CD4-positive, alpha-beta T cell treated with Interleukin-12 subunit alpha and Interleukin-12 subunit beta, for 1 hour (primary cell): ENCODE results near the gene ATG4A.

ENCODE experiments used
- DNase-seq: peaks from one replicate; pipeline ENCODE4 v3.0.0-alpha.2; 2020

Gene ATG4A

GRCh38 chrX:108091264-108091877, at the start of gene ATG4A, which contains the start of gene PSMD10:
ATG4A (plus strand) TSS chrX:108091778; CDS start chrX:108091827, 49 bp downstream.
PSMD10 (minus strand) TSS chrX:108091542; CDS start chrX:108091520, 22 bp downstream.
- DNase-seq, result peak; percentile 90

GRCh38 chrX:108044554-108045256, 46.9 kb upstream of the ATG4A start, which contains the start of gene VSIG1:
VSIG1 (plus strand) TSS chrX:108045065; CDS start chrX:108045131, 66 bp downstream.
- DNase-seq, result no peak

DNA sequence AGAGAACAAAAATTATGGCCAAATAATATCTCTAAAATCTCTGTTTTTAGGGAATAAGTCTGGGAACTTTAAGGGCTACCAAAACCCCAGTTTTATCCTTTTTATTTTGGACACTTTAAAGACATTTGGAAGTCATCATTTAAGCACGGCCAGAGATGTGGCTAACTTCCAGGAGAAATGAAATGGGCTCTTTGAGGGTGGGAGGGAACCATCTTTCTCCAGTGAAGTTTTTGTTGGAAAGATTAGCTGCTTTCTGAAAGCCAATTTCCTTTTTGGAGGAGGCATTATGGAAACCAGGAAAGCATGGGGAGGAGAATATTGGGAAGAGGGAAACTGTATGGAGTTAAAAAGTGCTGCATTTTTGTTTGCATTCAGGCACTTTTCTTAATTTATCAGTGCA, 41.9 kb upstream of the ATG4A start:
- DNase-seq, result no peak

- no peak for DNase-seq
Measured at GRCh38 chrX:108053218-108053617, 38.4 kb upstream of the ATG4A start.

GRCh38 chrX:108055546-108055945, 36.0 kb upstream of the ATG4A start:
- no peak for DNase-seq

DNA sequence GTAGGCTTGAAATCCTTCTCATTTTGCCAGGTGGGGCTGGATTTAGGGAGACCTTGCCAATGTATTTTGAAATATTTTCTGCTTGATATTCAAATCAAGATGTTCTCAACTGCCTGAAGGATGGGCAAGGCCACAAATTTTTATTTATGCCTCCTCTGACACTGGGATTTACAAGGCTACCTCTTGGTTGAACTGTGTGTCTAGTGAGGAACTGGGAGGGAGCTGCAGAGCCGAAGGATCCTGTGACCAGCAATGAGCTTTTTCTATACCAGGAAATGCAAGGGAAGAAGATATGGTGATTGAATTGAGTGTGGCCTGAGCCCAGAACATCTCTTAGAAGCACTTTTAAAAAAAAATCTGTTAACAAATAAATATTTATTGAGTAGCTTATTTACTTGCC, 31.8 kb upstream of the ATG4A start:
- DNase-seq, result no peak

DNA sequence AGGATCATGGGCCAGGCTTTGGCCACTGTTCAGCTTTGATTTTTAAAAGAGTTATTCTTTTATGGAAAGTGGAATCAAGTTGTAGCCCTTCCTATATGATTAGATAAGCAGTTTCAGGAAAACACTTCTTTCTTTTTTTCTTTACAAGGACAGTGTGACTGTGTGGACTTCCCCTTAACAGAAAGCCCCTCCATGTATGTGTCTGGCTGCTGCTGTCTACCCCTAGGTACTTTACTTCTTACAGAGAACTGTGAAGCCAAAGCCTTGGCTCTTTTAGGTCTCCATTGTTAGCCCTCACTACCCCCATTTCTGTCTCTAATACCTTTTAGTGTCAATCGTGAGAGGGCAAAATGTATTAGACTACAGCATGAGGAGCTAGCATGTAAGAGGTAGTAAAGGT, 27.6 kb upstream of the ATG4A start:
- no peak for DNase-seq

- DNase-seq, result no peak
Measured at GRCh38 chrX:108064613-108065012, 27.0 kb upstream of the ATG4A start.

GRCh38 chrX:108068121-108068520, 23.5 kb upstream of the ATG4A start:
- DNase-seq, result no peak

DNA sequence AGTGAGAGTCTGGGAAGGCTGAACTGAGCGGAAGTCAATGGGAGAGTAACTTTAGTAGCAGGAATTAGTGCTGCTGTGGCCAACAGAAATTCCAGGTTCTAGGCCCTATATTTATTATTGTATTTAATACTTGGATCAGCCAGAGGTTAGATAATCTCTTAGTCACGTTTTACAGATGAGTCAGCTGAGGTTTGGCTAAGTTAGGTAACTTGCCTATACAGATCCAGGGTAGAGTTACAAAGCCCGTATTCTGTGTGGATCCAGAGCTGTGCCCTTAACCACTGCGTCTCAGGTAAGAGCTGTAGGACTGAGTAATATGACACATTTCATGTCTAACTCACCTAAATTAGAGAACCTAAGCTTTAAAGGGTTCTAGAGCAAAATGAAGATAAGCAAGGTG, 20.7 kb upstream of the ATG4A start:
- no peak for DNase-seq

- no peak for DNase-seq
Measured at GRCh38 chrX:108071578-108071977, 20.0 kb upstream of the ATG4A start.

GRCh38 chrX:108072746-108073145, 18.8 kb upstream of the ATG4A start:
- DNase-seq, result no peak

GRCh38 chrX:108081110-108081509, 10.5 kb upstream of the ATG4A start:
- DNase-seq, result no peak

DNA sequence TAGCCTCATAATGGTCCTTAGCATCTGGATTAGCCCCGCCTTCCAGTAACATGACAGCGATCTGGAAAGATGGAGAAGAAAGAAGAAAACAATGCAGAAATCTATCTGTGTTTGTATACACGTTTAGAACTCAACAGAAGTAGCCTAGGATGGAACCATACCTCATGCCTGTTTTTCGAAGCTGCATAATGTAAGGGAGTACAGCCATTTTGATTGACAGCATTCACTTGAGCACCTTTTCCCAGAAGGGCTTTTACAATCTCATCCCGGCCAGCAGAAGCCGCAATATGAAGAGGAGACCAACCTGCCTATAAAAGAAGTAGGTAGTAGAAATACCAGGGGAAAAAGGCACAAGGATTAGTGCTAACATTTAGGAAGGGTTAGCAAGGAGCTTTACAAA, 3.8 kb upstream of the ATG4A start:
- no peak for DNase-seq

DNA sequence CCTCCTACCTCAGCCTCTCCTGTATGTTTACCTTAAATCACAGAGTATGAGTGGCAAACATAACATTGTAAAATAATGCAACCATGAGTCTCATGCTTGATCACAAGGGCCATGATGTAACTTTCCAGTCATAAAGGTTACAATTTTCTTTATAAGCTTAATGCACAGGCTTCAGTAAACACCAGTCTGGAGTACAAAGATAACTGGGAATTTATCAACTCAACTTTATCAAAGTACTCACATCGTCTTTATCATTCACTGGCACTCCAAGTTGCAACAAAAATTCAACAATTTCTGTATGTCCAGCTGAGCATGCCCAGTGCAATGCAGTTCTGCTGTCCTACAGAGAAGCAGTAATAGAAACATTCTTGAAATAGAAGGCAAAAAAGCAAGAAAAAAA, 3.1 kb upstream of the ATG4A start:
- DNase-seq, result no peak

GRCh38 chrX:108090491-108091263, 901 bp upstream of the ATG4A start:
- DNase-seq, result no peak

GRCh38 chrX:108091878-108092291, 307 bp downstream of the ATG4A start:
- no peak for DNase-seq

DNA sequence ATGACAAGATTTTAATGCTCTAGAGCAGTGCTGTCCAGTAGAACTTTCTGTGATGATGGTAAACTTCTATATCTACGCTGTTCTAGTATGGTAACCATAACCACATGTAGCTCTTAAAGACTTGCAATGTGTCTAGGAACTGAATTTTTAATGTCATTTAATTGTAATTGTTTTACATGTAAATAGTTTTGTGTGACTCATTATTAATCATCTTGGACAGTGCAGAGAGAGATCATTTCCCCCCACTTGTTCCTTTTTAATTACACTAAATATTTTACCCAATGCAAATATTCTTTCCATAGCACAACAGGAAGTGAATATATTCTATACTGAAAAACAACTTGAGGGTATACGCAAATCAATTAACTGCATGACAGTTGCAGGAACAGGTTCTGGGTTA, 5.8 kb downstream of the ATG4A start:
- DNase-seq, result no peak

- no peak for DNase-seq
Measured at GRCh38 chrX:108105473-108105872, 13.9 kb downstream of the ATG4A start.

DNA sequence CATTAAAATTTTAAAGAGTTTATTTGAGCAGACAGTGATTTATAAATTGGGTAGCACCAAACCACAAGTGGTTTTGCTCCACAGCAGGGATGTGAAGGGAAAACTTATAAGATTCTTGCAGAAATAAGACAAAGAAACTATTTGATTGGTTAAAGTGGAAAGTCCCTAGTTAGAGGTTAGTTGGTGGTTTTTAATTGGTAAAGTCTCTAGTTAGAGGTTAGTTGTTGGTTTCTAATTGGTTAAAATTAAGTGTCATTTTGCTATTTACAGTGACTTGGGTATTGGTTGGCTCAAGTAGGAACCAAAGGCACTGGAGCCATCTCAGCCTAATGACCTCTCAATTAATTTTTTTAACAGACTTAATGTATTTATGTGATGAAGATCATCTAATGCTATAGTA, 23.0 kb downstream of the ATG4A start:
- no peak for DNase-seq

- DNase-seq, result no peak
Measured at GRCh38 chrX:108117988-108118387, 26.4 kb downstream of the ATG4A start.

GRCh38 chrX:108121291-108121690, 29.7 kb downstream of the ATG4A start:
- DNase-seq, result no peak

- no peak for DNase-seq
Measured at GRCh38 chrX:108122748-108123147, 31.2 kb downstream of the ATG4A start.
